ENCODE measurements around the gene HTR3A. TPM values are rescaled to one million over a fixed set of nuclear protein-coding genes. Genes with fewer than 3 reads are reported as not detected.

HTR3A gene
- total RNA-seq, 1 experiment from 2014 or later = not detected

DNA sequence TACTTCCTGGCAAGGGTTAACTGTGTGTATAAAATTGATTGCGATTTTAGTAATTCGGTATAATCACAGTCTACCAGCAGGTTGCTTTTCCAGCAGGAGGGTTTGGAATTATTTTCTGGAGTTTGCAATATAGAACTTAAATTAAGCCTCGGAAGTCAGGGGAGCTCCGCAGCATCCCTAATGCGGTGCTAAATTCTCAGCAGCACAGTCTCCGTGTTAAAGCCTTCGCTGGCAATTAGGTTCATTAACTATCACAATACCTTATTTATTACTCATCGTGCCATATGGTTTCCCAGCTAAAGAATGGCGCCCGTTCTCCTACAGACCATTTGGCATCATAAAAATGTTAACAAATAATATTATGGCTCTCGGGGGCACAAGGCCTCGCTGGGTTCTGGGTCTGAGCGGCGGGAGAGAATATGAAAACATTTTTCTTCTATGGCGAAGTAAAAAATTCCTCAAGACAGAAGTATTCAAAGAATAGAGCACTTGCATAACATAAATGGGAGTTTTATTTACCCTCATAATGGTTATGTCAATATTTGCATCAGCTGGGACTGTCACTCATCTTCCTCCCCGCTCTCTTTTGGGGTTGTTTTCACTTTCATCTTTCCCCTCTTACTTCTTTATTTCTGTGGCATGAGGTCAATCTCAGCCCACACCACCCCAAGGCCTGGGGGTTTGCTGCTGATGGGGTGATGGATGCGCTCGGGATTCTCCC lies 56.5 kb downstream of the HTR3A start:
- TF ChIP-seq, protein P1, sequence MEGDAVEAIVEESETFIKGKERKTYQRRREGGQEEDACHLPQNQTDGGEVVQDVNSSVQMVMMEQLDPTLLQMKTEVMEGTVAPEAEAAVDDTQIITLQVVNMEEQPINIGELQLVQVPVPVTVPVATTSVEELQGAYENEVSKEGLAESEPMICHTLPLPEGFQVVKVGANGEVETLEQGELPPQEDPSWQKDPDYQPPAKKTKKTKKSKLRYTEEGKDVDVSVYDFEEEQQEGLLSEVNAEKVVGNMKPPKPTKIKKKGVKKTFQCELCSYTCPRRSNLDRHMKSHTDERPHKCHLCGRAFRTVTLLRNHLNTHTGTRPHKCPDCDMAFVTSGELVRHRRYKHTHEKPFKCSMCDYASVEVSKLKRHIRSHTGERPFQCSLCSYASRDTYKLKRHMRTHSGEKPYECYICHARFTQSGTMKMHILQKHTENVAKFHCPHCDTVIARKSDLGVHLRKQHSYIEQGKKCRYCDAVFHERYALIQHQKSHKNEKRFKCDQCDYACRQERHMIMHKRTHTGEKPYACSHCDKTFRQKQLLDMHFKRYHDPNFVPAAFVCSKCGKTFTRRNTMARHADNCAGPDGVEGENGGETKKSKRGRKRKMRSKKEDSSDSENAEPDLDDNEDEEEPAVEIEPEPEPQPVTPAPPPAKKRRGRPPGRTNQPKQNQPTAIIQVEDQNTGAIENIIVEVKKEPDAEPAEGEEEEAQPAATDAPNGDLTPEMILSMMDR (IDR thresholded peaks at IDR 0.05; ENCODE audit: insufficient read depth in 1 of 2, low read depth in 1 of 2, low read length in 1 of 2, severe bottlenecking in 1 of 2, unreplicated experiment in 1 of 2) = no peak
- no peaks in the 10 kb centered on the region for H3K36me3 Mint-ChIP-seq (ENCODE audit: insufficient read depth, unreplicated experiment)
- no peak overlapping the region for H3K4me3 ChIP-seq (ENCODE audit: low read depth, low read length)
- ChIA-PET CTCF (interaction anchor here (0.6 to 6.0 kb wide), 2 partner anchors 230 to 349 kb away, joined by 3 to 72 read pairs; no protein-coding TSS in a partner anchor), POLR2A (no interaction called here)
- H3K4me3 Mint-ChIP-seq (ENCODE audit: unreplicated experiment) = peak overlapping the region; percentile 8
- intact Hi-C loops (cut with micrococcal nuclease; ENCODE audit: unreplicated experiment) = no loop called here
- H3K9me3 ChIP-seq = no peaks in the 10 kb centered on the region
- no peaks in the 10 kb centered on the region for H3K36me3 ChIP-seq (ENCODE audit: control insufficient read depth, insufficient read depth, low read length)
- DNase-seq = peak in 1 of 2 experiments; percentile 53
- H3K9me3 Mint-ChIP-seq (ENCODE audit: unreplicated experiment) = no peaks in the 10 kb centered on the region
- H3K4me1 ChIP-seq = peaks cover 20% of the 10 kb centered on the region
- peaks cover 18% of the 10 kb centered on the region for H3K4me1 Mint-ChIP-seq (ENCODE audit: low read depth, unreplicated experiment)
- BruUV-seq (replicated peaks) = no TSS peak
- H3K27ac Mint-ChIP-seq (ENCODE audit: unreplicated experiment) = no peak overlapping the region
- H3K27me3 ChIP-seq (replicated peaks; ENCODE audit: control insufficient read depth, insufficient read depth, low read length) = peaks cover 1% of the 10 kb centered on the region
- no peaks in the 10 kb centered on the region for H3K27me3 Mint-ChIP-seq (ENCODE audit: insufficient read depth, unreplicated experiment)

DNA sequence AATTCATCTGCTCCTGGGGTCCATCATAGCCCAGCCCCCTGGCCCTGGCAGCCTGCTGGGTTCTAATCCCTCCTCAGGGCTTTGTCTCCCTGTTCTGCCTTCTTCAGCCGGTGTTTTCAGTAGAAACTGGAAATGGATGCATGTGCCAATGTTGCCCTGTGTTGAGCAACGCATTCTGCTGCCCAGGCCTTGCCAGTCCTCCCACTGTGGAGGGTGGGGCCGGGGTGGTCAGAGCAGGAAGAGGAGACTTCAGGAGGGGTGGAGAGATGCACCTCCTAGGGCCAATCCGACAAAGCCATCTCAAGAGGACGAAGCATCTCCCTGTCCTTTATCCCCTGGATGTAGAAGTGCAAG lies 57.0 kb downstream of the HTR3A start:
- Histone ChIP-seq H3K9me3 (no peaks in the 10 kb centered on the region), H3K4me1 (peaks cover 24% of the 10 kb centered on the region), H3K36me3 (ENCODE audit: control insufficient read depth, insufficient read depth, low read length) (no peaks in the 10 kb centered on the region), H3K4me3 (ENCODE audit: low read depth, low read length) (no peak overlapping the region), H3K27me3 (replicated peaks; ENCODE audit: control insufficient read depth, insufficient read depth, low read length) (peaks cover 1% of the 10 kb centered on the region)
- DNase-seq = no peak
- ChIA-PET CTCF (no interaction called here), POLR2A (no interaction called here)
- Mint-ChIP-seq H3K36me3 (ENCODE audit: insufficient read depth, unreplicated experiment) (no peaks in the 10 kb centered on the region), H3K27me3 (ENCODE audit: insufficient read depth, unreplicated experiment) (no peaks in the 10 kb centered on the region), H3K9me3 (ENCODE audit: unreplicated experiment) (no peaks in the 10 kb centered on the region), H3K4me1 (ENCODE audit: low read depth, unreplicated experiment) (peaks cover 18% of the 10 kb centered on the region), H3K4me3 (ENCODE audit: unreplicated experiment) (peak overlapping the region; percentile 8), H3K27ac (ENCODE audit: unreplicated experiment) (no peak overlapping the region)
- BruUV-seq (replicated peaks) = no TSS peak
- intact Hi-C loops (cut with micrococcal nuclease; ENCODE audit: unreplicated experiment) = no loop called here
- TF ChIP-seq, protein P1 (IDR thresholded peaks at IDR 0.05; ENCODE audit: insufficient read depth in 1 of 2, low read depth in 1 of 2, low read length in 1 of 2, severe bottlenecking in 1 of 2, unreplicated experiment in 1 of 2) = no peak

DNA sequence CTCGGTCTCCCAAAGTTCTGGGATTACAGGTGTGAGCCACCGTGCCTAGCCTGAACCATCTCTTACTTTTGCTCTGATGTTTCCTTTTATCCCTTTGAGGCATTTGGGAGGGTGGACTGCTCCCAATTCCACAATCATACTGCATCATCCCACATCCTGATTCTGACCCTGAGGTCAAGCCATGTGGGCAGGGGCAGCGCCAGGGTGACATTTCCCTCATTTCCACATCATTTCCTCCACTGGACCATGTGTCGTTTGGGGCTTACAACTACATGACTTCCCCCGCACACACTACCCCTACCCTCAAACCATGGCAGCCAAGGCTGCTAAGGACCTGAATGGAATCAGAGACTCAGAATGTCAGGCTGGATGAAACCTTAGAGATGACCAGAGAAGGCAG lies 58.2 kb downstream of the HTR3A start:
- Histone ChIP-seq H3K4me3 (ENCODE audit: low read depth, low read length) (no peak overlapping the region), H3K9me3 (no peaks in the 10 kb centered on the region), H3K27me3 (replicated peaks; ENCODE audit: control insufficient read depth, insufficient read depth, low read length) (peaks cover 1% of the 10 kb centered on the region), H3K4me1 (peaks cover 24% of the 10 kb centered on the region), H3K36me3 (ENCODE audit: control insufficient read depth, insufficient read depth, low read length) (no peaks in the 10 kb centered on the region)
- H3K36me3 Mint-ChIP-seq (ENCODE audit: insufficient read depth, unreplicated experiment) = no peaks in the 10 kb centered on the region
- H3K27ac Mint-ChIP-seq (ENCODE audit: unreplicated experiment) = no peak overlapping the region
- no TSS peak for BruUV-seq (replicated peaks)
- H3K9me3 Mint-ChIP-seq (ENCODE audit: unreplicated experiment) = no peaks in the 10 kb centered on the region
- H3K4me3 Mint-ChIP-seq (ENCODE audit: unreplicated experiment) = no peak overlapping the region
- TF ChIP-seq, protein P1 (IDR thresholded peaks at IDR 0.05; ENCODE audit: insufficient read depth in 1 of 2, low read depth in 1 of 2, low read length in 1 of 2, severe bottlenecking in 1 of 2, unreplicated experiment in 1 of 2) = no peak
- DNase-seq = no peak
- CTCF ChIA-PET = interaction anchor here (0.9 to 2.2 kb wide), 3 partner anchors 83 to 228 kb away, joined by 4 to 9 read pairs (median 5); no protein-coding TSS in a partner anchor
- peaks cover 12% of the 10 kb centered on the region for H3K4me1 Mint-ChIP-seq (ENCODE audit: low read depth, unreplicated experiment)
- H3K27me3 Mint-ChIP-seq (ENCODE audit: insufficient read depth, unreplicated experiment) = no peaks in the 10 kb centered on the region
- POLR2A ChIA-PET = no interaction called here
- intact Hi-C loops (cut with micrococcal nuclease; ENCODE audit: unreplicated experiment) = no loop called here

All from Caco-2 (cell line).